ENCODE results near the gene ATP2C2.

The ATP2C2 gene

DNA sequence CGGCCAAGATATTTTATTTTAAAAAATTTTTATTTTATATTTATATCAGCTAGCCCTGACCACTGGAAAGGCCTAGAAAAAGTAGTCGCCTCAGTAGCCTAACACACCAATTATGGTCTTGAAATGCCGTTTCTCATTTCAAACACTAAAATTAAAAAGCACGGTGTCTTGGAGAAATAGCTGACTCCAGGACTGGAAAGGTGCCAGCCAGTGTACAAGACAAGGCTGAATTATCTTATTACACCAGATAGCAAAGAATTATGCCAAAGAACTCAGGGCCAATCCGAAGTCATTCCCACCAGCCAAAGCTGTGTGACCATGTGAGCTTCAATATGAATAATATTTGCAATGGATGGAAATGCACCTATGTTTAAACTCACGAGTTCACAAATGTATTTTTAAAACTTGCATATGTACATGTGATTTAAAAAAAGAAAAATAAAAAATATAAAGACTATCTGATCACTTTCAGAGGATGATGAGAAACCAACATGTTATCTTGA, 19.9 kb upstream of the ATP2C2 start:
- H3K9me2 ChIP-seq (replicated peaks; ENCODE audit: insufficient read depth, low read length), result no peaks in the 10 kb centered on the region

DNA sequence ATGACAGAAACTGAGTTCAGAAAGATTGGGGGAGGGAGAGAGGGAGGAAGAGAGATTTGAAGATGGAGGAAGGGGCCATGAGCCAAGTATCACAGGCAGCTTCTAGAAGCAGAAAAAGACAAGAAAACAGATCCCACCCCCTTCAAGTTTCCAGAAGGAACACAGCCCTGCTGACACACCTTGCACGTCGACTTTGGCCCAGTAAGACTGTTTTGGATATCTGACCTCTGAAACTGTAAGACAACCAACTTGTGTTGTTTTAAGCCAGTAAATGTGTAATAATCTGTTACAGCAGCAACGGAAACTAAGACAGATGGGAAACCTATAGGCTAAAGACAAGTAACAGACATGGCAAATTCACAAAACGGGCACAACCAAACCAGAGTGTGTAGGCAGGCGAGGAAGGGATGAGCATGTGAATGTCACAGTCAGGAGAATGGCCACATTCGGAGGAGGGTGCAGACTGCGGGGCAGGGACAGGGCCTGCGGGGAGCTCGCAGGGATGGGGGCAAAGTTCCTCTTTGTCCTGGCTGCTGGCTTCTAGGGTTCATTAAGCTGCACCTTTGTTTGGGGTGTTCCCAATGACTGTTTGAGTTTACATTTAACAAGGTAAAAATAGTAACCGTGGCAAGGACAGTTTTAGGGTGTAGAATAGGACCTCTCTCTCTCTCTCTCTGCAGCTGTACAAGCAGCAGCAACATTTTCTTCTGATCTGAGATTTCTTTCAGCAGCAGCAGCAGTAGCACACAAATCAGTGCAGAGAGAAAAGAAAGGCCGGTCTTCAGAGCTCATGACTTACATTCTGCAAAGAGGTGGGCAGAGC, 18.3 kb upstream of the ATP2C2 start:
- Histone ChIP-seq H3K27ac (ENCODE audit: low read depth, low read length) (no peak overlapping the region), H3K27me3 (ENCODE audit: low read length) (no peaks in the 10 kb centered on the region), H3K79me2 (ENCODE audit: insufficient read depth, low read length) (no peaks in the 10 kb centered on the region), H3K9me2 (replicated peaks; ENCODE audit: insufficient read depth, low read length) (no peaks in the 10 kb centered on the region), H3K36me3 (ENCODE audit: low read length) (no peaks in the 10 kb centered on the region), H3K9ac (ENCODE audit: low read length) (no peak overlapping the region), H2AFZ (ENCODE audit: low read depth, low read length, severe bottlenecking) (no peak overlapping the region), H3K4me2 (ENCODE audit: low read depth, low read length, poor library complexity, severe bottlenecking) (no peak overlapping the region), H3K4me3 (ENCODE audit: insufficient read depth, low read length, poor library complexity, severe bottlenecking) (no peak overlapping the region), H3F3A (ENCODE audit: insufficient read depth) (no peaks in the 10 kb centered on the region), H4K20me1 (ENCODE audit: low read depth, low read length) (no peaks in the 10 kb centered on the region), H3K9me3 (ENCODE audit: insufficient read depth, low read length) (no peaks in the 10 kb centered on the region)
- TF ChIP-seq, protein P1, sequence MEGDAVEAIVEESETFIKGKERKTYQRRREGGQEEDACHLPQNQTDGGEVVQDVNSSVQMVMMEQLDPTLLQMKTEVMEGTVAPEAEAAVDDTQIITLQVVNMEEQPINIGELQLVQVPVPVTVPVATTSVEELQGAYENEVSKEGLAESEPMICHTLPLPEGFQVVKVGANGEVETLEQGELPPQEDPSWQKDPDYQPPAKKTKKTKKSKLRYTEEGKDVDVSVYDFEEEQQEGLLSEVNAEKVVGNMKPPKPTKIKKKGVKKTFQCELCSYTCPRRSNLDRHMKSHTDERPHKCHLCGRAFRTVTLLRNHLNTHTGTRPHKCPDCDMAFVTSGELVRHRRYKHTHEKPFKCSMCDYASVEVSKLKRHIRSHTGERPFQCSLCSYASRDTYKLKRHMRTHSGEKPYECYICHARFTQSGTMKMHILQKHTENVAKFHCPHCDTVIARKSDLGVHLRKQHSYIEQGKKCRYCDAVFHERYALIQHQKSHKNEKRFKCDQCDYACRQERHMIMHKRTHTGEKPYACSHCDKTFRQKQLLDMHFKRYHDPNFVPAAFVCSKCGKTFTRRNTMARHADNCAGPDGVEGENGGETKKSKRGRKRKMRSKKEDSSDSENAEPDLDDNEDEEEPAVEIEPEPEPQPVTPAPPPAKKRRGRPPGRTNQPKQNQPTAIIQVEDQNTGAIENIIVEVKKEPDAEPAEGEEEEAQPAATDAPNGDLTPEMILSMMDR (IDR thresholded peaks at IDR 0.05; ENCODE audit: insufficient read depth, low read length, poor library complexity, severe bottlenecking), result no peak
- TF ChIP-seq EZH2phosphoT487 (conservative IDR thresholded peaks at IDR 0.05; ENCODE audit: low read length), result no peak

More for the DNA sequence above, 19.9 kb upstream of the ATP2C2 start:
- Histone ChIP-seq H3K36me3 (ENCODE audit: low read length) (no peaks in the 10 kb centered on the region), H3F3A (ENCODE audit: insufficient read depth) (no peaks in the 10 kb centered on the region), H3K9ac (ENCODE audit: low read length) (no peak overlapping the region), H3K27me3 (ENCODE audit: low read length) (no peaks in the 10 kb centered on the region), H3K27ac (ENCODE audit: low read depth, low read length) (no peak overlapping the region), H3K79me2 (ENCODE audit: insufficient read depth, low read length) (no peaks in the 10 kb centered on the region), H3K4me3 (ENCODE audit: insufficient read depth, low read length, poor library complexity, severe bottlenecking) (no peak overlapping the region), H2AFZ (ENCODE audit: low read depth, low read length, severe bottlenecking) (no peak overlapping the region), H4K20me1 (ENCODE audit: low read depth, low read length) (no peaks in the 10 kb centered on the region), H3K4me2 (ENCODE audit: low read depth, low read length, poor library complexity, severe bottlenecking) (no peak overlapping the region), H3K9me3 (ENCODE audit: insufficient read depth, low read length) (no peaks in the 10 kb centered on the region)
- TF ChIP-seq, protein P1 (IDR thresholded peaks at IDR 0.05; ENCODE audit: insufficient read depth, low read length, poor library complexity, severe bottlenecking), result no peak
- TF ChIP-seq EZH2phosphoT487 (conservative IDR thresholded peaks at IDR 0.05; ENCODE audit: low read length), result no peak

DNA sequence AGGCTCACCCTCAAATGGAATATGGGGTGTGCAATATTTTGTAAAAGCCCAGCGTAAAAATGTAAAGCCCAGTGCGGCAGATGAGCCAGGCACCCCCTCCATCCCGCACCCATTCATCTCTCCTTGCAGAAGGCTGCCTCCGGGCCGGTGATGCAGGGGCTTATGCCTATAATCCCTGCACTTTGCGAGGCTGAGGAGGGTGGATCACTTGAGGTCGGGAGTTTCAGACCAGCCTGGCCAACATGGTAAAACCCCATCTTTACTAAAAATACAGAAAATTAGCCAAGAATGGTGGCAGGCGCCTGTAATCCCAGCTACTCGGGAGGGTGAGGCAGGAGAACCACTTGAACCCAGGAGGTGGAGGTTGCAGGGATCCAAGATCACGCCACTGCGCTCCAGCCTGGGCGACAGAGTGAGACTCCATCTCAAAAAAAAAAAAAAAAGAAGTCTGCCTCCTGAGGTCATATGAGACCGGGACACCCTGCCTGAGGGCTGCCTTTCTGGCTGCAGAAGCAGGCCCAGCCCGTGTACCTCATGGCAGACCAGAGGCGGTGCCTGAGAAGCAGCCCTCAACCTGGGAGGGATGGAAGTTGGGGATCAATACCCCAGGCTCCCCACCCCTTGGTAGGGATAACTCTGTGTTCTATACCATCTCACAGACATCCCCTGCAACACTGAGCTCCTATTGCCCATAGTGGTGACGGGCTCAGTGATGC, 17.5 kb upstream of the ATP2C2 start:
- no peaks in the 10 kb centered on the region for H3K9me3 ChIP-seq (ENCODE audit: insufficient read depth, low read length)
- no peak overlapping the region for H3K27ac ChIP-seq (ENCODE audit: low read depth, low read length)
- H3K4me2 ChIP-seq (ENCODE audit: low read depth, low read length, poor library complexity, severe bottlenecking), result no peak overlapping the region
- H3K4me3 ChIP-seq (ENCODE audit: insufficient read depth, low read length, poor library complexity, severe bottlenecking), result no peak overlapping the region
- no peaks in the 10 kb centered on the region for H3K27me3 ChIP-seq (ENCODE audit: low read length)
- no peaks in the 10 kb centered on the region for H4K20me1 ChIP-seq (ENCODE audit: low read depth, low read length)
- no peaks in the 10 kb centered on the region for H3F3A ChIP-seq (ENCODE audit: insufficient read depth)
- H3K36me3 ChIP-seq (ENCODE audit: low read length), result no peaks in the 10 kb centered on the region
- H3K9me2 ChIP-seq (replicated peaks; ENCODE audit: insufficient read depth, low read length), result no peaks in the 10 kb centered on the region
- H3K79me2 ChIP-seq (ENCODE audit: insufficient read depth, low read length), result no peaks in the 10 kb centered on the region
- TF ChIP-seq, protein P1 (IDR thresholded peaks at IDR 0.05; ENCODE audit: insufficient read depth, low read length, poor library complexity, severe bottlenecking), result no peak
- no peak for TF ChIP-seq EZH2phosphoT487 (conservative IDR thresholded peaks at IDR 0.05; ENCODE audit: low read length)
- no peak overlapping the region for H2AFZ ChIP-seq (ENCODE audit: low read depth, low read length, severe bottlenecking)
- no peak overlapping the region for H3K9ac ChIP-seq (ENCODE audit: low read length)

Data from SU-DHL-6 (cell line).